H9 (cell line): ENCODE measurements around the gene ALAS1. TPM values are rescaled to one million over a fixed set of nuclear protein-coding genes. Genes with fewer than 3 reads are reported as not detected.
"Not testable (repeated sequence)": the region's sequence is repeated elsewhere in the genome, so short reads cannot be mapped to it uniquely, and the experiment has no call there.

Experiments used
- DNase-seq: peaks from one replicate; pipeline ENCODE4 v3.0.0-alpha.2; 2017
- H2AFZ ChIP-seq: one replicate; pipeline ENCODE4 v1.6.1; 2013; ENCODE audit warnings: mild to moderate bottlenecking, low read length, control low read depth, moderate library complexity
- H2AK5ac ChIP-seq: 2 replicates; pipeline ENCODE4 v1.6.1; 2013; ENCODE audit warnings: low read length, control low read depth, mixed read lengths; ENCODE audit not compliant: insufficient read length
- H2BK120ac ChIP-seq: one replicate; pipeline ENCODE4 v1.6.1; 2013; ENCODE audit warnings: low read depth, mild to moderate bottlenecking, low read length, control low read depth, inconsistent platforms; ENCODE audit not compliant: poor library complexity, severe bottlenecking
- H2BK12ac ChIP-seq: 2 replicates; pipeline ENCODE4 v1.6.1; 2013; ENCODE audit warnings: low read length, control low read depth, mixed read lengths, low read depth; ENCODE audit not compliant: insufficient read length
- H2BK15ac ChIP-seq: 2 replicates; pipeline ENCODE4 v1.6.1; 2013; ENCODE audit warnings: low read depth, low read length, control low read depth
- H2BK20ac ChIP-seq: one replicate; pipeline ENCODE4 v1.6.1; 2013; ENCODE audit warnings: low read depth, mild to moderate bottlenecking, low read length, control low read depth, inconsistent platforms; ENCODE audit not compliant: poor library complexity, severe bottlenecking
- H2BK5ac ChIP-seq: 2 replicates; pipeline ENCODE4 v1.6.1; 2013; ENCODE audit warnings: low read length, control low read depth, mixed read lengths; ENCODE audit not compliant: insufficient read length
- H3K14ac ChIP-seq: 2 replicates; pipeline ENCODE4 v1.6.1; 2013; ENCODE audit warnings: low read length, control low read depth; ENCODE audit not compliant: insufficient read depth
- H3K18ac ChIP-seq: 2 replicates; pipeline ENCODE4 v1.6.1; 2013; ENCODE audit warnings: low read depth, mild to moderate bottlenecking, mixed read lengths, low read length, control low read depth; ENCODE audit not compliant: insufficient read length
- H3K23ac ChIP-seq: 2 replicates; pipeline ENCODE4 v1.6.1; 2013; ENCODE audit warnings: low read length, control low read depth, mixed read lengths, low read depth; ENCODE audit not compliant: insufficient read length
- H3K23me2 ChIP-seq: 2 replicates; pipeline ENCODE4 v1.6.1; 2013; ENCODE audit warnings: low read depth, mild to moderate bottlenecking, mixed read lengths, low read length, control low read depth; ENCODE audit not compliant: insufficient read length, poor library complexity, severe bottlenecking
- H3K27ac ChIP-seq: 2 replicates; pipeline ENCODE4 v1.5.1; 2013; ENCODE audit warnings: low read length, control low read depth, mixed read lengths, low read depth; ENCODE audit not compliant: insufficient read length
- H3K27me3 ChIP-seq: 2 replicates; pipeline ENCODE4 v1.6.1; 2013; ENCODE audit warnings: low read length, control low read depth, inconsistent platforms; ENCODE audit not compliant: insufficient read depth
- H3K4ac ChIP-seq: 2 replicates; pipeline ENCODE4 v1.6.1; 2013; ENCODE audit warnings: low read depth, mild to moderate bottlenecking, control low read depth, inconsistent platforms, low read length, moderate library complexity
- H3K4me1 ChIP-seq: 2 replicates; pipeline ENCODE4 v1.6.1; 2013; ENCODE audit warnings: low read length, control low read depth, inconsistent platforms; ENCODE audit not compliant: insufficient read depth
- H3K4me2 ChIP-seq: 2 replicates; pipeline ENCODE4 v1.6.1; 2013; ENCODE audit warnings: low read length, control low read depth, mixed read lengths; ENCODE audit not compliant: insufficient read length, insufficient read depth
- H3K56ac ChIP-seq: 2 replicates; pipeline ENCODE4 v1.6.1; 2013; ENCODE audit warnings: low read depth, mild to moderate bottlenecking, mixed read lengths, low read length, control low read depth; ENCODE audit not compliant: insufficient read length
- H3K79me1 ChIP-seq: 2 replicates; pipeline ENCODE4 v1.6.1; 2013; ENCODE audit warnings: low read depth, mild to moderate bottlenecking, moderate library complexity, low read length, control low read depth, inconsistent platforms; ENCODE audit not compliant: insufficient read depth, poor library complexity, severe bottlenecking
- H3K79me2 ChIP-seq: 2 replicates; pipeline ENCODE4 v1.6.1; 2013; ENCODE audit warnings: low read length, control low read depth, inconsistent platforms; ENCODE audit not compliant: insufficient read depth
- H3K9ac ChIP-seq: 2 replicates; pipeline ENCODE4 v1.6.1; 2013; ENCODE audit warnings: low read length, control low read depth, mixed read lengths; ENCODE audit not compliant: insufficient read length; ENCODE audit errors: extremely low read depth
- H3K9me3 ChIP-seq: one replicate; pipeline ENCODE4 v1.6.1; 2013; ENCODE audit warnings: low read depth, low read length, inconsistent platforms; ENCODE audit not compliant: control insufficient read depth
- H3T11ph ChIP-seq: one replicate; pipeline ENCODE4 v1.6.1; 2013; ENCODE audit warnings: mild to moderate bottlenecking, low read length, control low read depth, inconsistent platforms
- H4K20me1 ChIP-seq: one replicate; pipeline ENCODE4 v1.6.1; 2013; ENCODE audit not compliant: control insufficient read depth, insufficient read length, insufficient read depth
- H4K5ac ChIP-seq: 2 replicates; pipeline ENCODE4 v1.6.1; 2013; ENCODE audit warnings: low read depth, mild to moderate bottlenecking, mixed read lengths, low read length, control low read depth; ENCODE audit not compliant: insufficient read length
- H4K8ac ChIP-seq: replicated peaks from 2 replicates; pipeline ENCODE4 v1.6.1; 2013; ENCODE audit warnings: low read length, control low read depth, mixed read lengths, low read depth; ENCODE audit not compliant: insufficient read length
- H4K91ac ChIP-seq: 2 replicates; pipeline ENCODE4 v1.6.1; 2013; ENCODE audit warnings: low read depth, mild to moderate bottlenecking, moderate library complexity, mixed read lengths, low read length, control low read depth; ENCODE audit not compliant: insufficient read length
- H3K27ac Mint-ChIP-seq, 3 experiments: 2 replicates in 2 of 3; 3 replicates in 1 of 3; pipeline ENCODE4 v1.8.0; 2020 to 2021; ENCODE audit warnings: mixed read lengths in 3 of 3, mild to moderate bottlenecking in 1 of 3, moderate library complexity in 1 of 3
- H3K27me3 Mint-ChIP-seq: 2 replicates; pipeline ENCODE4 v1.8.0; 2021; ENCODE audit warnings: low read depth, mild to moderate bottlenecking, moderate library complexity, mixed read lengths
- H3K36me3 Mint-ChIP-seq, 3 experiments: 2 replicates in 2 of 3; 3 replicates in 1 of 3; pipeline ENCODE4 v1.8.0; 2020 to 2021; ENCODE audit warnings: low read depth in 3 of 3, mixed read lengths in 3 of 3; ENCODE audit not compliant: insufficient read depth in 1 of 3
- H3K4me1 Mint-ChIP-seq, 2 experiments: 2 replicates each; pipeline ENCODE4 v1.8.0; 2020; ENCODE audit warnings: mixed read lengths in 2 of 2
- H3K4me3 Mint-ChIP-seq, 2 experiments: 2 replicates in 1 of 2; 3 replicates in 1 of 2; pipeline ENCODE4 v1.8.0; 2020 to 2021; ENCODE audit warnings: mild to moderate bottlenecking in 2 of 2, mixed read lengths in 2 of 2, moderate library complexity in 1 of 2
- H3K9me3 Mint-ChIP-seq, 2 experiments: 2 replicates in 1 of 2; 3 replicates in 1 of 2; pipeline ENCODE4 v1.8.0; 2020; ENCODE audit warnings: mild to moderate bottlenecking in 2 of 2, mixed read lengths in 2 of 2, moderate library complexity in 1 of 2
- WGBS: extraction: QIAGEN DNeasy Blood & Tissue Kit; methylation state at CpG from one replicate; pipeline ENCODE4 v1.1.7; 2013; ENCODE audit warnings: missing lambda C conversion rate, low lambda C conversion rate, mixed read lengths; ENCODE audit not compliant: insufficient read length; ENCODE audit errors: extremely low coverage; 5-methylcytosine and 5-hydroxymethylcytosine counted together
- total RNA-seq: library from RNA; stranded (reverse); gene quantifications from 2 replicates; pipeline ENCODE4 v1.2.1, GENCODE V29; 2021
- TF ChIP-seq, protein P1 (sequence below): fragments of 200-600 bp; sonication (generic); conservative IDR thresholded peaks from 3 replicates; pipeline ENCODE4 v1.8.0; 2021; ENCODE audit warnings: antibody characterized with exemption, mild to moderate bottlenecking

The ALAS1 gene
- total RNA-seq, 1 experiment from 2014 or later = 39.1 TPM

DNA sequence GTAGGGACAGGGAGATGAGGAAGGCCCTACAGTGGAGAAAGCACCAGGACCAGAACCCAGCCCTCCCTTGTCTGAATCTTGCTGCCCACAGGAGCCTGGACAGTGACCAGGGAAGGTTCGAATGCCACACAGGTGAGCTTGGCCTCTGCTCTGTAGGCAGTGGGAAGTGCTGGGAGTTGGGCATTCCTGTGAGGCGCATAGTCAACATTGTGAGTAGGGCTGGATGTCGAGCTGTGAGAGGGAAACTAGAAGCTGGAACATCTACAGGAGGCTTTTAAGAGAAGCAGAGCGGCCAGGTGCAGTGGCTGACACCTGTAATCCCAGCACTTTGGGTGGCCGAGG, 20.3 kb upstream of the ALAS1 start:
- Histone ChIP-seq H3K4ac (no peak overlapping the region), H3K4me1 (no peaks in the 10 kb centered on the region), H2BK15ac (no peak overlapping the region), H2AFZ (no peak overlapping the region), H3K14ac (no peak overlapping the region; the same call in 1 of the 2 replicates), H4K20me1 (no peaks in the 10 kb centered on the region), H4K5ac (no peak overlapping the region), H4K8ac (no peak overlapping the region), H2BK5ac (no peak overlapping the region), H2BK120ac (no peak overlapping the region), H3K18ac (no peak overlapping the region), H2BK12ac (no peak overlapping the region), H2BK20ac (no peak overlapping the region), H3K4me2 (no peak overlapping the region), H3K79me2 (no peaks in the 10 kb centered on the region), H3K9ac (no peak overlapping the region), H3K27me3 (no peaks in the 10 kb centered on the region), H3K9me3 (no peaks in the 10 kb centered on the region), H3K56ac (no peak overlapping the region), H3K23me2 (no peaks in the 10 kb centered on the region), H3K79me1 (no peaks in the 10 kb centered on the region), H2AK5ac (no peak overlapping the region), H3K23ac (no peak overlapping the region), H3K27ac (no peak overlapping the region), H3T11ph (no peak overlapping the region), H4K91ac (no peak overlapping the region)
- peaks cover 6% of the 10 kb centered on the region; the same call in 1 of the 2 replicates for H3K27me3 Mint-ChIP-seq
- H3K4me1 Mint-ChIP-seq = peaks cover 17 to 19% of the 10 kb centered on the region in 2 experiments
- no peaks in the 10 kb centered on the region for H3K9me3 Mint-ChIP-seq
- no peaks in the 10 kb centered on the region for H3K36me3 Mint-ChIP-seq
- no peak for DNase-seq
- peak overlapping the region in 1 of 3 experiments; percentile 76; a peak in 2 of 7 replicates for H3K27ac Mint-ChIP-seq
- TF ChIP-seq, protein P1, sequence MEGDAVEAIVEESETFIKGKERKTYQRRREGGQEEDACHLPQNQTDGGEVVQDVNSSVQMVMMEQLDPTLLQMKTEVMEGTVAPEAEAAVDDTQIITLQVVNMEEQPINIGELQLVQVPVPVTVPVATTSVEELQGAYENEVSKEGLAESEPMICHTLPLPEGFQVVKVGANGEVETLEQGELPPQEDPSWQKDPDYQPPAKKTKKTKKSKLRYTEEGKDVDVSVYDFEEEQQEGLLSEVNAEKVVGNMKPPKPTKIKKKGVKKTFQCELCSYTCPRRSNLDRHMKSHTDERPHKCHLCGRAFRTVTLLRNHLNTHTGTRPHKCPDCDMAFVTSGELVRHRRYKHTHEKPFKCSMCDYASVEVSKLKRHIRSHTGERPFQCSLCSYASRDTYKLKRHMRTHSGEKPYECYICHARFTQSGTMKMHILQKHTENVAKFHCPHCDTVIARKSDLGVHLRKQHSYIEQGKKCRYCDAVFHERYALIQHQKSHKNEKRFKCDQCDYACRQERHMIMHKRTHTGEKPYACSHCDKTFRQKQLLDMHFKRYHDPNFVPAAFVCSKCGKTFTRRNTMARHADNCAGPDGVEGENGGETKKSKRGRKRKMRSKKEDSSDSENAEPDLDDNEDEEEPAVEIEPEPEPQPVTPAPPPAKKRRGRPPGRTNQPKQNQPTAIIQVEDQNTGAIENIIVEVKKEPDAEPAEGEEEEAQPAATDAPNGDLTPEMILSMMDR = no peak
- WGBS = no CpG with 5 or more reads among the region's 5 CpGs
- H3K4me3 Mint-ChIP-seq = no peak overlapping the region

DNA sequence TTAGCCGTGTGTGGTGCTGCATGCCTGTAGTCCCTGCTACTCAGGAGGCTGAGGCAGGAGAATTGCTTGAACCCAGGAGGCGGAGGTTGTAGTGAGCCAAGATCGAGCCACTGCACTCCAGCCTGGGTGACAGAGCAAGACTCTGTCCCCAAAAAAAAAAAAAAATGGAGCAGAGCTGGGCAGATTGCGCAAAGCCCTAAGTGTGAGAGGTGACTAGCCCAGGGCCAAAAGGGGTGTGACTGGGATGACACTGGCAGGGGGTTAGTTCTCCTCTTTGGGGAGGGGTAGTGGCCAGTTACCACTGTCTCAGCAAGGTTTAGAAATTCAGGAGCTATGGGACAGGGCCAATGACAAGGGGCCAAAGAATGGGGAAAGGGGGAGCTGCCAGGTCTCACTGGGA, 19.8 kb upstream of the ALAS1 start:
- not testable (repeated sequence) for H4K5ac ChIP-seq, H2BK12ac ChIP-seq, H3K4ac ChIP-seq, H2BK5ac ChIP-seq, H3K27ac Mint-ChIP-seq, H2AFZ ChIP-seq, H3K9ac ChIP-seq, H3K4me3 Mint-ChIP-seq, H4K91ac ChIP-seq, H2BK20ac ChIP-seq, H3K27me3 Mint-ChIP-seq, H3K36me3 Mint-ChIP-seq, H2AK5ac ChIP-seq, H3K23me2 ChIP-seq, H4K20me1 ChIP-seq, H3K9me3 ChIP-seq, H4K8ac ChIP-seq, H3K27ac ChIP-seq, H3K9me3 Mint-ChIP-seq, H3K14ac ChIP-seq, H3K27me3 ChIP-seq, H2BK120ac ChIP-seq, H3K79me1 ChIP-seq, H3K18ac ChIP-seq, H3K56ac ChIP-seq, H3K23ac ChIP-seq, DNase-seq, H3K79me2 ChIP-seq, H3T11ph ChIP-seq, H3K4me2 ChIP-seq, H3K4me1 ChIP-seq, H2BK15ac ChIP-seq
- WGBS = no CpG with 5 or more reads among the region's 4 CpGs
- H3K4me1 Mint-ChIP-seq = peaks cover 17 to 19% of the 10 kb centered on the region in 2 experiments
